Fibroblast of mammary gland (primary cell): ENCODE data around the gene CLSTN2.

Experiments used
- DNase-seq: peaks from one replicate; pipeline ENCODE4 v3.0.0-alpha.2; 2010; ENCODE audit warnings: low read depth
- H3K4me3 ChIP-seq: 2 replicates; pipeline ENCODE4 v1.5.1; 2011; ENCODE audit warnings: low read depth, mild to moderate bottlenecking, low read length, moderate library complexity; ENCODE audit not compliant: control insufficient read depth
- TF ChIP-seq, protein P1 (sequence below): conservative IDR thresholded peaks from 2 replicates; pipeline ENCODE4 v1.5.1; 2011; ENCODE audit warnings: low read depth, low read length, inconsistent platforms; ENCODE audit not compliant: control insufficient read depth, insufficient read depth

Gene CLSTN2

DNA sequence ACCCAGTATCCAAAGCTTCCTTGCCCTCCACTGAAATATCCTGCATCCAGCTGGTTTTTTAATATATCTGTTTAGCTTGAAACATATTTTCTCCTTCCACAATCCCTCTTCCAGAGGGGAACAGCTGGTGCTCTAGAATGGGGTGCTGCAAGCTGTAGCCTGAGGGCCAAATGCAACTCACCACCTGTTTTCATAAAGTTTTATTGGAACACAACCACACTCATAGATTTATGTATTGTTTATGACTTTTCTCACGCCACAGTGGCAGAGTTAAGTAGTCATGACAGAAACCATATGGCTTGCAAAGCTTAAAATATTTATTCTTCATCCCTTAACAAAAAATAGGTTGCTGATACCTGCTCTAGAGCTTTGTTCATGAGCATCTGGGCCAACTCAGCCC lies 298.7 kb downstream of the CLSTN2 start:
- H3K4me3 ChIP-seq: no peak overlapping the region
- TF ChIP-seq, protein P1, sequence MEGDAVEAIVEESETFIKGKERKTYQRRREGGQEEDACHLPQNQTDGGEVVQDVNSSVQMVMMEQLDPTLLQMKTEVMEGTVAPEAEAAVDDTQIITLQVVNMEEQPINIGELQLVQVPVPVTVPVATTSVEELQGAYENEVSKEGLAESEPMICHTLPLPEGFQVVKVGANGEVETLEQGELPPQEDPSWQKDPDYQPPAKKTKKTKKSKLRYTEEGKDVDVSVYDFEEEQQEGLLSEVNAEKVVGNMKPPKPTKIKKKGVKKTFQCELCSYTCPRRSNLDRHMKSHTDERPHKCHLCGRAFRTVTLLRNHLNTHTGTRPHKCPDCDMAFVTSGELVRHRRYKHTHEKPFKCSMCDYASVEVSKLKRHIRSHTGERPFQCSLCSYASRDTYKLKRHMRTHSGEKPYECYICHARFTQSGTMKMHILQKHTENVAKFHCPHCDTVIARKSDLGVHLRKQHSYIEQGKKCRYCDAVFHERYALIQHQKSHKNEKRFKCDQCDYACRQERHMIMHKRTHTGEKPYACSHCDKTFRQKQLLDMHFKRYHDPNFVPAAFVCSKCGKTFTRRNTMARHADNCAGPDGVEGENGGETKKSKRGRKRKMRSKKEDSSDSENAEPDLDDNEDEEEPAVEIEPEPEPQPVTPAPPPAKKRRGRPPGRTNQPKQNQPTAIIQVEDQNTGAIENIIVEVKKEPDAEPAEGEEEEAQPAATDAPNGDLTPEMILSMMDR: no peak
- DNase-seq: no peak

DNA sequence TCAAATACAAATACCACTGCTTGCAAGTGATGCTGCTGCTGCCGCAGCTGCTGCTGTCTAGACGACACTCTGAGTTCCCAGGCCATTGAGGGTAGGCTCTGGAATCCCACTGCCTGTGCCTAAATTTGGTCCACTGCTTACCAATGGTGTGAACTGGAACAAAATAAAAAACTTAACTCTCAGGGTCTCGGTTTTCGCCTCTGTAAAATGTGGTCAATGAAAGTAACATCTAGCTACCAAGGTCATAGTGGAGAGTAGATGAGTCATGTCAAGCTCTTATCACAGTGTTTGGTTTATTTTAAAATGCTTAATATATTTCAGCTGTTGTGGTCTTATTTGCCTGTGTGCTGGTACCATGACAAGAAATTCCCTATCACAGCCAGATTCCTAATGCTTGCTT lies 299.3 kb downstream of the CLSTN2 start:
- H3K4me3 ChIP-seq: no peak overlapping the region
- no peak for DNase-seq
- TF ChIP-seq, protein P1: no peak

DNA sequence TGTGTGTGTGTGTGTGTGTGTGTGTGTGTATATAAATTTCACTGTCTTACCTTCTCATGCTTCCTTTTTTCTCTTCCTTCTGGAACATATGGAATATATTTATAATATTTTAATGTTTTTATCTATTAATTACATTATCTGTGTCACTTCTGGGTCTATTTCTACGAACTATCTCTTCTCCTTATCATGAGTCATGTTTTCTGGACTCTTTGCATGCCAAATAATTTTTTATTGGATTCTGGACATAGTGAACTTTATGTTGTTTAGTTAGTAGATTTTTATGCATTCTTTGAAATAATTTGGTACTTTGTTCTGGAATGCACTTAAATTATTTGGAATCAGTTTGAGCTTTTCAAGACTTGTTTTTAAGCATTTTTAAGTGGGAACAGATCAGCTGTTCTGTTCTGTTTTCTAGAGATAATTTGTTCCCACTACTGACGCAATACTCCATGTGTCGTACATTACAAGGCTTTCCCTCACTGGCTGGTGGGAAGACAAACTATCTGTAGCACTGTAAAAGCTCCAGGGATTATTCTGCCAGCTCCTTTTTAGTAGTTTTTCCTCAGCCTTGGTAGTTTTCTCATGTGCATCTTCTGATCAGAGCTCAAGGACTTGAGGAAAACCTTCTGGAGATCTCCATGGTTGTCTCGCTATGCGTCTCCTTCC lies 302.0 kb downstream of the CLSTN2 start:
- peak; percentile 78 for DNase-seq
- TF ChIP-seq, protein P1: no peak
- H3K4me3 ChIP-seq: no peak overlapping the region

DNA sequence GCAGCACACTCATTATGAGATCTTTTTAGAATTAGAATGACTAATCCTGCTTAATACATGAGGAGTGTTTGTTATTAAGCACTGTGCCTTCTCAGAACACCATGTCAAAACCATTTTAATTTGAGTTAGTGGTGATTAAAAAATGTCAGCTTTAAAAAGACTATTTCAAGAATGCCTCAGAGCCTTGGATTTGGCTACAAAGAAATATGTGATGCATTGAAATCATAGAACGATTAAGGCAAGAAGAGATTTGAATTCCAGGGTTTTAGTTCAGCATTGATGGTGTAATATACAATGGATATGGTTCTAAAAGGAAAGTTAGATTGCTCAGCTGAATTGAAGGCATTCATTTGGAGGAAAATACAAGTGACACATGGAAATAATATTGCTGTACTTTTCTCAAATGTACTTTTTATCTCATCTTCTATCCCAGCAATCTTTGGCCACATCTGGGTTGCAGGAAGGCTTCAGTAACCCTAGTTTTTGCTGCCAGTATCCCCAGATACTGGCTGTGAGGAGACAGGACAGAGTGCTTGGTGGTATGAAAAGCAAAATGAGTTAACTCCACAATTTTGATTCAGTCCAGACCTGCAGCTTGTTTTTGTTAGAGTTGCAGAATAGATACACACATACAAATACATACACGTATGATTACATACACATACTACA lies 303.8 kb downstream of the CLSTN2 start:
- no peak overlapping the region for H3K4me3 ChIP-seq
- TF ChIP-seq, protein P1: no peak
- DNase-seq: peak; percentile 10

DNA sequence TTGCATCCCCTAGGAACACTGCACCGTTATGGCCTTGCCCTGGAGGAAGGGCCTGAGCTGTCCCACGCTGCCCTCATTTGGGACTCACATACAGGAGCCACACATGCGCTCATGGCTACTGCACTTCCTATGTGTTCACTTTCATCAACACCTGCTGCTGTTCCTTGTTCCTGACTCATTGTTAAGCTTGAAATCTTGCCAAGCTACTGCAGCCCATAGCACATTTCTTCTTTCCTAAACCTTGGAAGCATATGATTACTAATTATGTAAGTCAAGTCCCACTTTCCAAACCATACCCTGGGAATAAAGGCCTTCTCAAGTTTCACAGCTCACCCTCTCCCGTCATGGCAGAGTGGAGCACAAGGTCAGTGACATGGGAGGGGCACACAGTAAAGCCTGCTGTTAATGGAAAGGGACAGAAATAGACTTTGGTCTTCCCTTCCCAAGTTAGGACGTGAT lies 307.9 kb downstream of the CLSTN2 start:
- peak; percentile 38 for DNase-seq
- no peak overlapping the region for H3K4me3 ChIP-seq
- TF ChIP-seq, protein P1: no peak

DNA sequence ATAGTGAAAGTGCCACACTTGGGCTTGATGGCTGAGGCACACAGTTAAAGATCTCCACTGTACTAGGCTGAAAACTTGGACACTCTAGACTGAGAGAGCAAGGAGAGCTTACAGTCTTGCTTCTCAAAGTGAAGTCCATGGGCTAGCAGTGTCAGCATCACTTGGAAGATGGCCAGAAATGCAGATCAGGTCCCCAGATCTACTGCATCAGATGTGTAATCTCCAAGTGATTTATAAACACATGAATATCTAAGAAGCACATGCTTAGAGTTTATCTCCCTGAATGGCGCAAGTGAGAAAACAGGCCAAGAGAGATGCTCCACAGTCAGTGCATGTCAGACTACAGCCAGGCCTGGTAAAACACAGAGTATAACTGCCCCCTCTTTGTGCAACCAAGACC lies 308.6 kb downstream of the CLSTN2 start:
- TF ChIP-seq, protein P1: no peak
- no peak overlapping the region for H3K4me3 ChIP-seq
- DNase-seq: no peak
